SK-N-SH treated with all-trans-retinoic acid at 6 μM for 48 hours (cell line): Measurements from ENCODE around the gene SDCCAG8.

Source experiments
- ATAC-seq: fragments of 200-7000 bp; cut with Tn5 transposase; 3 replicates; pipeline ENCODE4 v1.9.1; 2020; ENCODE audit warnings: mild to moderate bottlenecking, moderate library complexity
- BACH2 ChIP-seq: fragments of 250-450 bp; sonication (Bioruptor Pico); IDR thresholded peaks from 2 replicates; pipeline ENCODE4 v1.9.0; 2021; ENCODE audit warnings: mild to moderate bottlenecking, borderline replicate concordance
- CSDC2 ChIP-seq: fragments of 250-450 bp; sonication (Bioruptor Pico); IDR thresholded peaks from 2 replicates; pipeline ENCODE4 v1.5.0; 2020; ENCODE audit warnings: mild to moderate bottlenecking, moderate library complexity
- ESRRG ChIP-seq: fragments of 250-450 bp; sonication (Bioruptor Pico); IDR thresholded peaks from 2 replicates; pipeline ENCODE4 v1.6.1; 2021; ENCODE audit warnings: mild to moderate bottlenecking
- GLIS3 ChIP-seq: fragments of 250-450 bp; sonication (Bioruptor Pico); IDR thresholded peaks from 2 replicates; pipeline ENCODE4 v1.5.0; 2020; ENCODE audit warnings: mild to moderate bottlenecking, moderate library complexity
- ISL1 ChIP-seq: fragments of 250-450 bp; sonication (Bioruptor Pico); IDR thresholded peaks from 2 replicates; pipeline ENCODE4 v2.1.2; 2022; ENCODE audit warnings: mild to moderate bottlenecking, moderate library complexity
- OSR1 ChIP-seq: fragments of 250-450 bp; sonication (Bioruptor Pico); IDR thresholded peaks from 2 replicates; pipeline ENCODE4 v1.8.0; 2022; ENCODE audit warnings: moderate library complexity, mild to moderate bottlenecking, inconsistent platforms
- PPARA ChIP-seq: fragments of 250-450 bp; sonication (Bioruptor Pico); IDR thresholded peaks from 2 replicates; pipeline ENCODE4 v1.5.0; 2020; ENCODE audit warnings: mild to moderate bottlenecking, borderline replicate concordance
- RARB ChIP-seq: fragments of 250-450 bp; sonication (Bioruptor Pico); IDR thresholded peaks from 2 replicates; pipeline ENCODE4 v1.8.0; 2021; ENCODE audit warnings: mild to moderate bottlenecking, moderate library complexity
- SNAI2 ChIP-seq: fragments of 250-450 bp; sonication (Bioruptor Pico); IDR thresholded peaks from 2 replicates; pipeline ENCODE4 v1.5.0; 2020; ENCODE audit warnings: mild to moderate bottlenecking, moderate library complexity
- TCF4 ChIP-seq: fragments of 250-450 bp; sonication (Bioruptor Pico); IDR thresholded peaks from 2 replicates; pipeline ENCODE4 v1.8.0; 2021; ENCODE audit warnings: mild to moderate bottlenecking, moderate library complexity, borderline replicate concordance
- TOX ChIP-seq: fragments of 250-450 bp; sonication (Bioruptor Pico); IDR thresholded peaks from 2 replicates; pipeline ENCODE4 v1.8.0; 2021; ENCODE audit warnings: mild to moderate bottlenecking, moderate library complexity, borderline replicate concordance
- ZC3H10 ChIP-seq: fragments of 250-450 bp; sonication (Bioruptor Pico); IDR thresholded peaks from 2 replicates; pipeline ENCODE4 v1.5.1; 2021; ENCODE audit warnings: mild to moderate bottlenecking, moderate library complexity
- ZFP3 ChIP-seq: fragments of 250-450 bp; sonication (Bioruptor Pico); IDR thresholded peaks from 2 replicates; pipeline ENCODE4 v1.5.0; 2020; ENCODE audit warnings: mild to moderate bottlenecking, moderate library complexity
- ZFP30 ChIP-seq: fragments of 450-650 bp; formaldehyde crosslinking; IDR thresholded peaks from 2 replicates; pipeline ENCODE4 v1.5.0; 2022; ENCODE audit warnings: mild to moderate bottlenecking, moderate library complexity
- ZNF565 ChIP-seq: fragments of 450-650 bp; formaldehyde crosslinking; conservative IDR thresholded peaks from 2 replicates; pipeline ENCODE4 v1.5.0; 2020; ENCODE audit warnings: low read depth, mild to moderate bottlenecking, moderate library complexity
- ZNF70 ChIP-seq: fragments of 450-650 bp; formaldehyde crosslinking; IDR thresholded peaks from 2 replicates; pipeline ENCODE4 v1.5.0; 2020; ENCODE audit warnings: mild to moderate bottlenecking, moderate library complexity
- ZNF8 ChIP-seq: fragments of 450-650 bp; formaldehyde crosslinking; IDR thresholded peaks from 2 replicates; pipeline ENCODE4 v1.5.0; 2020; ENCODE audit warnings: mild to moderate bottlenecking, moderate library complexity
- TF ChIP-seq, protein P1 (sequence below): fragments of 250-450 bp; sonication (Bioruptor Pico); IDR thresholded peaks from 2 replicates; pipeline ENCODE4 v1.5.0; 2020; ENCODE audit warnings: mild to moderate bottlenecking, moderate library complexity
- TF ChIP-seq, protein P2 (sequence below): fragments of 250-450 bp; sonication (Bioruptor Pico); IDR thresholded peaks from 2 replicates; pipeline ENCODE4 v1.8.0; 2020; ENCODE audit warnings: mild to moderate bottlenecking, moderate library complexity, borderline replicate concordance
- TF ChIP-seq, protein P3 (sequence below): fragments of 250-450 bp; sonication (Bioruptor Pico); IDR thresholded peaks from 2 replicates; pipeline ENCODE4 v1.5.1; 2020; ENCODE audit warnings: low read depth, mild to moderate bottlenecking, moderate library complexity

SDCCAG8 gene

DNA sequence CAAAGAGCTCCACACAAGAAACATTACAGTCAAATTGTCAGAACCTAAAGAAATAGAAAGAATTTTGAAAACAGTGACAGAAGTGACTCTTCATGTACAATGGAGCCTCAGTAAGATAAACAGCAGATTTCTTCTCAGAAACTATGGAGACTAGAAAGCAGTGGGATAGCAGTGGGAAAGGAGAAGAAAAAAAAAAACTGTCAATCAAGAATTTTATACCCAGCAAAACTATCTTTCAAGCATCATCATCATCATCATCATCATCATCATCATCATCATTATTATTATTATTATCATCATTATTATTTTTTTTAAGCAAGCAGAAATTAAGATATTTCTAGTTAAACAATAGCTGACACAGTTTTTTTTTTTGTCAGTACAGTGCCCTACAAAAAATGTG is 24.9 kb upstream of the SDCCAG8 start:
- 0 out of 2 replicates have a peak, but pooled peaks have one; percentile 43 for TF ChIP-seq ZC3H10
- no peak for TF ChIP-seq RARB (CRISPR knock-in tag)
- TF ChIP-seq TOX (CRISPR knock-in tag), result peak; percentile 53; the same call in 1 of the 2 replicates
- ATAC-seq, result no peak

DNA sequence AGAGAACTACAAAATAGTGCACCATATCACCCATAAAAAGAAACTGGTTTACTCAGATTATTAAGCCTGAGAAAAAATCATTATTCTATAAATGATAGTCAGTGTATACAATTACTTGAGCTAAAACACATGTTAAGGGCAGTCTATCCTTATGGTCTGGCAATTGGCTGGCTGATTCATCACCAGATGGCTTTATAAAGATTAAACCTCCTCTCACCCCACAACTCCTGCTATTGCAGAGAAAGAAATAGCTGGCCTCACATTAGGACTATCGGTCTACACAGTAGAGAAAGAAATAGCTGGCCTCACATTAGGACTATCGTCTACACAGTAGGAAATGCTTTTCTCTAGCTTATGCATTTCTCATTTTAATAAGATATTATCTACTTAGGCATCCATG is 21.9 kb upstream of the SDCCAG8 start:
- peak; percentile 86 for ATAC-seq
- TF ChIP-seq ZNF565 (CRISPR knock-in tag) (no peak), ISL1 (CRISPR knock-in tag) (no peak), CSDC2 (no peak), TCF4 (no peak), SNAI2 (CRISPR knock-in tag) (no peak), ZFP30 (CRISPR knock-in tag) (no peak), RARB (CRISPR knock-in tag) (no peak), TOX (CRISPR knock-in tag) (no peak), PPARA (no peak), ESRRG (CRISPR knock-in tag) (no peak), ZC3H10 (no peak), GLIS3 (CRISPR knock-in tag) (no peak), OSR1 (no peak), ZNF8 (no peak), ZFP3 (CRISPR knock-in tag) (no peak), BACH2 (CRISPR knock-in tag) (no peak), ZNF70 (no peak)
- TF ChIP-seq, protein P1, sequence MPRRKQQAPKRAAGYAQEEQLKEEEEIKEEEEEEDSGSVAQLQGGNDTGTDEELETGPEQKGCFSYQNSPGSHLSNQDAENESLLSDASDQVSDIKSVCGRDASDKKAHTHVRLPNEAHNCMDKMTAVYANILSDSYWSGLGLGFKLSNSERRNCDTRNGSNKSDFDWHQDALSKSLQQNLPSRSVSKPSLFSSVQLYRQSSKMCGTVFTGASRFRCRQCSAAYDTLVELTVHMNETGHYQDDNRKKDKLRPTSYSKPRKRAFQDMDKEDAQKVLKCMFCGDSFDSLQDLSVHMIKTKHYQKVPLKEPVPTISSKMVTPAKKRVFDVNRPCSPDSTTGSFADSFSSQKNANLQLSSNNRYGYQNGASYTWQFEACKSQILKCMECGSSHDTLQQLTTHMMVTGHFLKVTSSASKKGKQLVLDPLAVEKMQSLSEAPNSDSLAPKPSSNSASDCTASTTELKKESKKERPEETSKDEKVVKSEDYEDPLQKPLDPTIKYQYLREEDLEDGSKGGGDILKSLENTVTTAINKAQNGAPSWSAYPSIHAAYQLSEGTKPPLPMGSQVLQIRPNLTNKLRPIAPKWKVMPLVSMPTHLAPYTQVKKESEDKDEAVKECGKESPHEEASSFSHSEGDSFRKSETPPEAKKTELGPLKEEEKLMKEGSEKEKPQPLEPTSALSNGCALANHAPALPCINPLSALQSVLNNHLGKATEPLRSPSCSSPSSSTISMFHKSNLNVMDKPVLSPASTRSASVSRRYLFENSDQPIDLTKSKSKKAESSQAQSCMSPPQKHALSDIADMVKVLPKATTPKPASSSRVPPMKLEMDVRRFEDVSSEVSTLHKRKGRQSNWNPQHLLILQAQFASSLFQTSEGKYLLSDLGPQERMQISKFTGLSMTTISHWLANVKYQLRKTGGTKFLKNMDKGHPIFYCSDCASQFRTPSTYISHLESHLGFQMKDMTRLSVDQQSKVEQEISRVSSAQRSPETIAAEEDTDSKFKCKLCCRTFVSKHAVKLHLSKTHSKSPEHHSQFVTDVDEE, result no peak
- TF ChIP-seq, protein P2, sequence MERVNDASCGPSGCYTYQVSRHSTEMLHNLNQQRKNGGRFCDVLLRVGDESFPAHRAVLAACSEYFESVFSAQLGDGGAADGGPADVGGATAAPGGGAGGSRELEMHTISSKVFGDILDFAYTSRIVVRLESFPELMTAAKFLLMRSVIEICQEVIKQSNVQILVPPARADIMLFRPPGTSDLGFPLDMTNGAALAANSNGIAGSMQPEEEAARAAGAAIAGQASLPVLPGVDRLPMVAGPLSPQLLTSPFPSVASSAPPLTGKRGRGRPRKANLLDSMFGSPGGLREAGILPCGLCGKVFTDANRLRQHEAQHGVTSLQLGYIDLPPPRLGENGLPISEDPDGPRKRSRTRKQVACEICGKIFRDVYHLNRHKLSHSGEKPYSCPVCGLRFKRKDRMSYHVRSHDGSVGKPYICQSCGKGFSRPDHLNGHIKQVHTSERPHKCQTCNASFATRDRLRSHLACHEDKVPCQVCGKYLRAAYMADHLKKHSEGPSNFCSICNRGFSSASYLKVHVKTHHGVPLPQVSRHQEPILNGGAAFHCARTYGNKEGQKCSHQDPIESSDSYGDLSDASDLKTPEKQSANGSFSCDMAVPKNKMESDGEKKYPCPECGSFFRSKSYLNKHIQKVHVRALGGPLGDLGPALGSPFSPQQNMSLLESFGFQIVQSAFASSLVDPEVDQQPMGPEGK (CRISPR knock-in tag), result no peak

DNA sequence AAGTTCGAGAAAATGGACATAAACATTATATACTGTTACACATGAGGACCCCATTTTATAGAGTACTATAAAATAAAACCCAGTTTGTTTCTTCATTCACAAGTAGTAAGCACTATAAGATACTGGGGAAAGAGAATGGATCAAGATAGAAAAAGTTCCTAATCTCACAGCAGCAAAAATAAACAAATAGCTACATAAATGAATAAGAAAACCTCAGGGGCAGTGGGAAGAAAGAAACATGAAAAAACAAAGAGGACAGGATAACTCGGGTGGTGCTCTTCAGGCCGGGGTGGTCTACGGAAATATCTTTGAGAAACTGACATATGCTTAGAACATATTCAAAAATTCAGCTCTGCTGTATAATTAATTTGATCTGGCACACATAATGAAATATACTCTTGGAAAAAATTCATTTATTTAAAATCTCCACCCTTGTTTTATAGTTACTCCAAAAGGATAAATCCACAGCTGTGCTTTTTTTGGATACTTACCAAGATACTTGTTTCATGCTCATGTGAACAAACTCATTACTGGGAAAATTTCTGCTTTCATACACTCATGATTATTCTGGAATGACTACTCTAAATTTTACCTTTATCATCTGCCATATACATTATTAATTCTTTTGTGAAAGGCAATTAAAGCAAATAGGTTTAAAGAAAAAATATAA is 20.7 kb upstream of the SDCCAG8 start:
- no peak for TF ChIP-seq ISL1 (CRISPR knock-in tag)
- no peak for TF ChIP-seq ZNF565 (CRISPR knock-in tag)
- no peak for TF ChIP-seq SNAI2 (CRISPR knock-in tag)
- no peak for TF ChIP-seq ZFP30 (CRISPR knock-in tag)
- no peak for TF ChIP-seq ESRRG (CRISPR knock-in tag)
- TF ChIP-seq ZFP3 (CRISPR knock-in tag), result no peak
- TF ChIP-seq, protein P3, sequence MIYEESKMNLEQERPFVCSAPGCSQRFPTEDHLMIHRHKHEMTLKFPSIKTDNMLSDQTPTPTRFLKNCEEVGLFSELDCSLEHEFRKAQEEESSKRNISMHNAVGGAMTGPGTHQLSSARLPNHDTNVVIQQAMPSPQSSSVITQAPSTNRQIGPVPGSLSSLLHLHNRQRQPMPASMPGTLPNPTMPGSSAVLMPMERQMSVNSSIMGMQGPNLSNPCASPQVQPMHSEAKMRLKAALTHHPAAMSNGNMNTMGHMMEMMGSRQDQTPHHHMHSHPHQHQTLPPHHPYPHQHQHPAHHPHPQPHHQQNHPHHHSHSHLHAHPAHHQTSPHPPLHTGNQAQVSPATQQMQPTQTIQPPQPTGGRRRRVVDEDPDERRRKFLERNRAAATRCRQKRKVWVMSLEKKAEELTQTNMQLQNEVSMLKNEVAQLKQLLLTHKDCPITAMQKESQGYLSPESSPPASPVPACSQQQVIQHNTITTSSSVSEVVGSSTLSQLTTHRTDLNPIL (CRISPR knock-in tag), result no peak
- no peak for TF ChIP-seq ZNF70
- TF ChIP-seq, protein P1, result no peak
- TF ChIP-seq TCF4, result no peak
- TF ChIP-seq ZNF8, result no peak
- no peak for TF ChIP-seq RARB (CRISPR knock-in tag)
- no peak for TF ChIP-seq TOX (CRISPR knock-in tag)
- ATAC-seq, result no peak
